SK-N-SH treated with all-trans-retinoic acid at 6 μM for 48 hours (cell line): ENCODE data around the gene GPSM1.
"Not testable (repeated sequence)": the region's sequence is repeated elsewhere in the genome, so short reads cannot be mapped to it uniquely, and the experiment has no call there.

ENCODE experiments used
- ATAC-seq: fragments of 200-7000 bp; cut with Tn5 transposase; 3 replicates; pipeline ENCODE4 v1.9.1; 2020; ENCODE audit warnings: mild to moderate bottlenecking, moderate library complexity
- CSDC2 ChIP-seq: fragments of 250-450 bp; sonication (Bioruptor Pico); IDR thresholded peaks from 2 replicates; pipeline ENCODE4 v1.5.0; 2020; ENCODE audit warnings: mild to moderate bottlenecking, moderate library complexity
- CSRNP3 ChIP-seq: fragments of 250-450 bp; sonication (Bioruptor Pico); IDR thresholded peaks from 2 replicates; pipeline ENCODE4 v1.5.1; 2021; ENCODE audit warnings: mild to moderate bottlenecking, moderate library complexity
- ESRRG ChIP-seq: fragments of 250-450 bp; sonication (Bioruptor Pico); IDR thresholded peaks from 2 replicates; pipeline ENCODE4 v1.6.1; 2021; ENCODE audit warnings: mild to moderate bottlenecking
- PPARA ChIP-seq: fragments of 250-450 bp; sonication (Bioruptor Pico); IDR thresholded peaks from 2 replicates; pipeline ENCODE4 v1.5.0; 2020; ENCODE audit warnings: mild to moderate bottlenecking, borderline replicate concordance
- RARB ChIP-seq: fragments of 250-450 bp; sonication (Bioruptor Pico); IDR thresholded peaks from 2 replicates; pipeline ENCODE4 v1.8.0; 2021; ENCODE audit warnings: mild to moderate bottlenecking, moderate library complexity
- ZFP3 ChIP-seq: fragments of 250-450 bp; sonication (Bioruptor Pico); IDR thresholded peaks from 2 replicates; pipeline ENCODE4 v1.5.0; 2020; ENCODE audit warnings: mild to moderate bottlenecking, moderate library complexity
- ZNF8 ChIP-seq: fragments of 450-650 bp; formaldehyde crosslinking; IDR thresholded peaks from 2 replicates; pipeline ENCODE4 v1.5.0; 2020; ENCODE audit warnings: mild to moderate bottlenecking, moderate library complexity

Gene GPSM1

GRCh38 chr9:136405481-136405880 lies 78.1 kb downstream of the GPSM1 start (continued):
- no peak for TF ChIP-seq CSRNP3 (CRISPR knock-in tag)

DNA sequence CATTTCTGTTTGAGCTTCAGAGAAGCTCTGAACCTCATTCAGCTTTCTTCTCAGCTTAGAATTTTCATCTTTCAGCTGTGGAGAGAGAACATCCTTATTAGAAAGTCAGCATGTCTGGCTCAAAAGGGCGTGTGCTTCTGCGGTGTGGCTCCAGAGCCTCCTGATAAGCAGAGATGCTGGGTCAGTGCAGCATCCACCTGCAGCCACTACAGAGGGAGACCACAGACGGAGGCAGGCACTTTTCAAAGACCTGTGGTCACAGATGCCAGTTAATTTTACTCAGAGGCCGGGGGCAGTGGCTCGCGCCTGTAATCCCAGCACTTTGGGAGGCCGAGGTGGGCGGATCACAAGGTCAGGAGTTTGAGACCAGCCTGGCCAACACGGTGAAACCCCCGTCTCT lies 78.6 kb downstream of the GPSM1 start:
- ATAC-seq, result not testable (repeated sequence)

GRCh38 chr9:136407061-136407460 lies 79.7 kb downstream of the GPSM1 start:
- ATAC-seq, result not testable (repeated sequence)

- TF ChIP-seq ZNF8 (CRISPR knock-in tag) (no peak), CSDC2 (CRISPR knock-in tag) (no peak), PPARA (CRISPR knock-in tag) (no peak), RARB (CRISPR knock-in tag) (no peak), ESRRG (CRISPR knock-in tag) (no peak), ZFP3 (CRISPR knock-in tag) (no peak)
- no peak for ATAC-seq
These were observed 80.6 kb downstream of the GPSM1 start for GRCh38 chr9:136407911-136408310.
